H1 (cell line): ENCODE results near the gene NCOA1. TPM values are rescaled to one million over a fixed set of nuclear protein-coding genes. Genes with fewer than 3 reads are reported as not detected.

ENCODE experiments used
- CTCF ChIA-PET: fragments of 300-600 bp; sonication (Branson Sonifier 250); formaldehyde crosslinking; loops from one replicate; lab custom pipeline; 2021; ENCODE audit not compliant: partially characterized antibody; lab: Charles Lee
- POLR2A ChIA-PET: fragments of 300-600 bp; sonication (Branson Sonifier 250); formaldehyde crosslinking; loops from one replicate; lab custom pipeline; 2021; ENCODE audit warnings: inconsistent platforms; ENCODE audit not compliant: partially characterized antibody; lab: Charles Lee
- DNase-seq, 2 experiments: peaks; one replicate each; pipeline versions ENCODE4 v3.0.0 to v3.0.0-alpha.2; 2010 to 2022; ENCODE audit warnings: low spot score in 2 of 2, low read depth in 1 of 2, mixed read lengths in 1 of 2
- FAIRE-seq: peaks from 2 replicates; lab custom pipeline; 2011; peaks lifted over from hg19 to GRCh38; lab: Jason Lieb, UNC
- H2AFZ ChIP-seq: 2 replicates; pipeline ENCODE4 v1.8.1; 2012; ENCODE audit warnings: low read length, inconsistent platforms
- H2AK5ac ChIP-seq: 2 replicates; pipeline ENCODE4 v1.6.1; 2013; ENCODE audit warnings: low read depth, low read length
- H2BK120ac ChIP-seq: replicated peaks from 2 replicates; pipeline ENCODE3; 2013; ENCODE audit warnings: low read depth, low read length, inconsistent platforms
- H2BK12ac ChIP-seq: 2 replicates; pipeline ENCODE4 v1.6.1; 2013; ENCODE audit warnings: low read depth, low read length
- H2BK15ac ChIP-seq: 2 replicates; pipeline ENCODE4 v1.6.1; 2013; ENCODE audit warnings: low read length
- H2BK20ac ChIP-seq: 2 replicates; pipeline ENCODE4 v1.6.1; 2013; ENCODE audit warnings: low read length
- H2BK5ac ChIP-seq: 2 replicates; pipeline ENCODE4 v1.6.1; 2013; ENCODE audit warnings: low read depth, low read length
- H3K14ac ChIP-seq: 2 replicates; pipeline ENCODE4 v1.6.1; 2013; ENCODE audit warnings: inconsistent platforms; ENCODE audit not compliant: insufficient read length
- H3K18ac ChIP-seq: 2 replicates; pipeline ENCODE4 v1.6.1; 2013; ENCODE audit warnings: low read length; ENCODE audit errors: extremely low read depth
- H3K23ac ChIP-seq: 2 replicates; pipeline ENCODE4 v1.6.1; 2013; ENCODE audit warnings: inconsistent platforms; ENCODE audit not compliant: insufficient read length
- H3K23me2 ChIP-seq: 2 replicates; pipeline ENCODE4 v1.6.1; 2013; ENCODE audit warnings: low read depth, low read length
- H3K27ac ChIP-seq: 2 replicates; pipeline ENCODE4 v1.6.1; 2011; ENCODE audit warnings: low read depth, low read length, inconsistent platforms
- H3K27me3 ChIP-seq, 4 experiments: replicated peaks in 1 of 4; 1 replicate in 1 of 4; 2 replicates in 3 of 4; pipeline versions ENCODE4 v1.6.1 to v1.8.1; 2011 to 2013; ENCODE audit warnings: low read length in 3 of 4, mild to moderate bottlenecking in 3 of 4, inconsistent platforms in 2 of 4, mixed read lengths in 2 of 4, moderate library complexity in 1 of 4; ENCODE audit not compliant: control insufficient read depth in 3 of 4, insufficient read depth in 3 of 4; ENCODE audit errors: extremely low read depth in 1 of 4
- H3K36me3 ChIP-seq, 4 experiments: 2 replicates each; pipeline versions ENCODE4 v1.6.1 to v1.8.1; 2011 to 2013; ENCODE audit warnings: mild to moderate bottlenecking in 4 of 4, low read length in 3 of 4, moderate library complexity in 2 of 4, control low read depth in 1 of 4, inconsistent platforms in 1 of 4; ENCODE audit not compliant: insufficient read depth in 4 of 4, control insufficient read depth in 2 of 4
- H3K4ac ChIP-seq: replicated peaks from 2 replicates; pipeline ENCODE3; 2013; ENCODE audit warnings: low read length, low read depth, mixed read lengths, inconsistent platforms; ENCODE audit not compliant: insufficient read length
- H3K4me1 ChIP-seq, 4 experiments: replicated peaks in 1 of 4; 1 replicate in 1 of 4; 2 replicates in 3 of 4; pipeline versions ENCODE4 v1.6.1 to v1.8.1; 2011 to 2013; ENCODE audit warnings: low read length in 3 of 4, inconsistent platforms in 2 of 4, mixed read lengths in 1 of 4; ENCODE audit not compliant: insufficient read depth in 4 of 4, control insufficient read depth in 3 of 4
- H3K4me2 ChIP-seq, 2 experiments: 2 replicates each; pipeline versions ENCODE4 v1.6.1 to v1.8.1; 2011 to 2013; ENCODE audit warnings: low read depth in 2 of 2, low read length in 2 of 2, control low read depth in 1 of 2, inconsistent platforms in 1 of 2, mild to moderate bottlenecking in 1 of 2; ENCODE audit not compliant: insufficient read depth in 1 of 2
- H3K4me3 ChIP-seq, 4 experiments: fragments of 200-600, 300-600 bp in 1 of 4; sonication (generic), shearing (Covaris generic), sonication (Bioruptor Twin) in 1 of 4; 2 replicates each; pipeline versions ENCODE4 v1.5.1 to v1.8.1; 2011 to 2016; ENCODE audit warnings: low read length in 4 of 4, low read depth in 3 of 4, control low read depth in 2 of 4, inconsistent platforms in 2 of 4, mild to moderate bottlenecking in 2 of 4, mixed read lengths in 1 of 4, moderate library complexity in 1 of 4; ENCODE audit not compliant: insufficient read depth in 2 of 4; ENCODE audit errors: extremely low read depth in 1 of 4
- H3K56ac ChIP-seq: replicated peaks from 2 replicates; pipeline ENCODE3; 2013; ENCODE audit warnings: low read depth, mild to moderate bottlenecking, mixed read lengths, low read length, inconsistent platforms; ENCODE audit not compliant: insufficient read length
- H3K79me1 ChIP-seq: 2 replicates; pipeline ENCODE4 v1.6.1; 2013; ENCODE audit warnings: low read depth, low read length, control low read depth
- H3K79me2 ChIP-seq, 2 experiments: 2 replicates each; pipeline versions ENCODE4 v1.6.1 to v1.8.1; 2012 to 2013; ENCODE audit warnings: low read length in 2 of 2, mild to moderate bottlenecking in 2 of 2, inconsistent platforms in 1 of 2; ENCODE audit not compliant: insufficient read depth in 2 of 2, control insufficient read depth in 1 of 2
- H3K9ac ChIP-seq, 4 experiments: replicated peaks in 1 of 4; 1 replicate in 1 of 4; 2 replicates in 3 of 4; pipeline versions ENCODE4 v1.6.1 to v1.8.1; 2011 to 2013; ENCODE audit warnings: low read depth in 3 of 4, low read length in 3 of 4, control low read depth in 2 of 4, mild to moderate bottlenecking in 2 of 4, moderate library complexity in 2 of 4, inconsistent platforms in 1 of 4; ENCODE audit errors: extremely low read depth in 1 of 4
- H3K9me3 ChIP-seq, 2 experiments: 2 replicates each; pipeline versions ENCODE4 v1.6.1 to v1.8.1; 2012 to 2013; ENCODE audit warnings: mild to moderate bottlenecking in 2 of 2, moderate library complexity in 2 of 2, control low read depth in 1 of 2, inconsistent platforms in 1 of 2, low read depth in 1 of 2, low read length in 1 of 2, mixed read lengths in 1 of 2; ENCODE audit not compliant: insufficient read depth in 2 of 2
- H4K20me1 ChIP-seq, 2 experiments: replicated peaks in 1 of 2; 2 replicates each; pipeline versions ENCODE3 to v1.8.1; 2011 to 2013; ENCODE audit warnings: inconsistent platforms in 2 of 2, low read length in 2 of 2, mild to moderate bottlenecking in 1 of 2; ENCODE audit not compliant: insufficient read depth in 2 of 2, control insufficient read depth in 1 of 2
- H4K5ac ChIP-seq: 2 replicates; pipeline ENCODE4 v1.6.1; 2013; ENCODE audit warnings: low read length, low read depth, mixed read lengths, inconsistent platforms; ENCODE audit not compliant: insufficient read length
- H4K8ac ChIP-seq: 2 replicates; pipeline ENCODE4 v1.8.0; 2013; ENCODE audit warnings: mild to moderate bottlenecking, moderate library complexity, low read length, inconsistent platforms; ENCODE audit not compliant: insufficient read depth; ENCODE audit errors: extremely low read depth
- H4K91ac ChIP-seq: replicated peaks from 2 replicates; pipeline ENCODE3; 2013; ENCODE audit warnings: low read length, mixed read lengths, inconsistent platforms; ENCODE audit not compliant: insufficient read length
- BCL11A ChIP-seq, 2 experiments: IDR thresholded peaks; one replicate each; pipeline ENCODE4 v1.6.1; 2011; ENCODE audit warnings: low read depth in 2 of 2, low read length in 2 of 2, mild to moderate bottlenecking in 2 of 2
- EGR1 ChIP-seq: IDR thresholded peaks from 2 replicates; pipeline ENCODE4 v1.6.1; 2011; ENCODE audit warnings: low read depth, low read length, borderline replicate concordance
- FOSL1 ChIP-seq: IDR thresholded peaks from 2 replicates; pipeline ENCODE4 v1.6.1; 2011; ENCODE audit warnings: mild to moderate bottlenecking, low read depth, low read length, moderate library complexity; ENCODE audit not compliant: insufficient read depth
- KDM5A ChIP-seq: fragments of 200-600 bp; IDR thresholded peaks from 2 replicates; pipeline ENCODE4 v1.7.1; 2012; ENCODE audit warnings: mild to moderate bottlenecking, low read length, inconsistent platforms, mixed read lengths
- MAX ChIP-seq: IDR thresholded peaks from 2 replicates; pipeline ENCODE4 v1.6.1; 2012; ENCODE audit warnings: inconsistent platforms
- PHF8 ChIP-seq: fragments of 200-600 bp; sonication (generic); conservative IDR thresholded peaks from 2 replicates; pipeline ENCODE4 v1.7.1; 2012; ENCODE audit warnings: low read depth, mild to moderate bottlenecking, inconsistent platforms, low read length, moderate library complexity
- TAF7 ChIP-seq: optimal IDR thresholded peaks from 2 replicates; pipeline ENCODE3; 2011; ENCODE audit warnings: low read depth, mild to moderate bottlenecking, inconsistent platforms, low read length, moderate library complexity, borderline replicate concordance
- polyA plus RNA-seq, 7 experiments: library from polyadenylated mRNA; depleted of rRNA in 3 of 7; stranded (reverse) in 5 of 7; unstranded in 2 of 7; fragments of >200 nt in 5 of 7; fragments of 200-250 nt in 2 of 7; gene quantifications; 1 replicate in 5 of 7; 2 replicates in 1 of 7; 4 replicates in 1 of 7; pipeline versions ENCODE4 v1.2.1 to v1.2.3, GENCODE V29; 2011 to 2013; ENCODE audit warnings: missing spikeins in 2 of 7, mixed read lengths in 2 of 7
- total RNA-seq: library from RNA; stranded (reverse); fragmentation: NEBNext Ultra II Directional; extraction: Animal tissue kit (Norgen Biotek cat#: 25700); gene quantifications from 2 replicates; pipeline ENCODE4 v1.2.1, GENCODE V29; 2021
- TF ChIP-seq, protein P1 (sequence below): IDR thresholded peaks from 2 replicates; pipeline ENCODE4 v1.6.1; 2011; ENCODE audit warnings: low read length, improper control_type of control experiment

Gene NCOA1
- total and polyA plus RNA-seq, 2 of the 8 experiments (the other 6 are each of a cell fraction or from before 2014, with no cell fraction given), result 12.8 to 17.9 TPM

GRCh38 chr2:24721470-24721869, 230.4 kb downstream of the NCOA1 start:
- peak; percentile 13 for FAIRE-seq
- no peaks in the 10 kb centered on the region for H3K4me1 ChIP-seq
- H2BK20ac ChIP-seq, result no peak overlapping the region
- no peak overlapping the region for H2BK5ac ChIP-seq
- H3K14ac ChIP-seq, result no peak overlapping the region
- H3K79me2 ChIP-seq, result no peaks in the 10 kb centered on the region
- ChIA-PET POLR2A (no interaction called here), CTCF (interaction anchor here (0.9 kb wide), 1 partner anchor 58 kb away, joined by 3 read pairs; no protein-coding TSS in a partner anchor)
- no peak overlapping the region for H4K91ac ChIP-seq
- H3K36me3 ChIP-seq, result no peaks in the 10 kb centered on the region
- H3K9me3 ChIP-seq, result no peaks in the 10 kb centered on the region
- no peaks in the 10 kb centered on the region for H3K23me2 ChIP-seq
- no peak overlapping the region for H2AK5ac ChIP-seq
- no peak for DNase-seq
- H3K4ac ChIP-seq, result no peak overlapping the region
- H4K5ac ChIP-seq, result no peak overlapping the region
- H4K8ac ChIP-seq, result no peak overlapping the region
- no peak overlapping the region for H2BK15ac ChIP-seq
- no peak overlapping the region for H3K4me2 ChIP-seq
- no peaks in the 10 kb centered on the region for H3K79me1 ChIP-seq
- H3K18ac ChIP-seq, result no peak overlapping the region
- no peak overlapping the region for H3K9ac ChIP-seq
- no peak overlapping the region for H2BK12ac ChIP-seq
- H3K4me3 ChIP-seq, result no peak overlapping the region
- TF ChIP-seq, protein P1, sequence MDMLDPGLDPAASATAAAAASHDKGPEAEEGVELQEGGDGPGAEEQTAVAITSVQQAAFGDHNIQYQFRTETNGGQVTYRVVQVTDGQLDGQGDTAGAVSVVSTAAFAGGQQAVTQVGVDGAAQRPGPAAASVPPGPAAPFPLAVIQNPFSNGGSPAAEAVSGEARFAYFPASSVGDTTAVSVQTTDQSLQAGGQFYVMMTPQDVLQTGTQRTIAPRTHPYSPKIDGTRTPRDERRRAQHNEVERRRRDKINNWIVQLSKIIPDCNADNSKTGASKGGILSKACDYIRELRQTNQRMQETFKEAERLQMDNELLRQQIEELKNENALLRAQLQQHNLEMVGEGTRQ, result no peak
- TF ChIP-seq KDM5A (no peak), BCL11A (IDR thresholded peaks at IDR 0.05; ENCODE audit: low read depth in 2 of 2, low read length in 2 of 2) (no peak), PHF8 (no peak), MAX (no peak), EGR1 (no peak), TAF7 (no peak), FOSL1 (no peak)
- H4K20me1 ChIP-seq, result peaks cover 0 to 1% of the 10 kb centered on the region in 2 experiments
- H3K56ac ChIP-seq, result no peak overlapping the region
- no peak overlapping the region for H2BK120ac ChIP-seq
- no peak overlapping the region for H2AFZ ChIP-seq
- no peak overlapping the region for H3K23ac ChIP-seq
- no peak overlapping the region for H3K27ac ChIP-seq
- H3K27me3 ChIP-seq, result no peaks in the 10 kb centered on the region
